Stimulated activated CD4-positive, alpha-beta T cell treated with anti-CD3 and anti-CD28 coated beads, Interleukin-2, amount 100 ng/mL, for 4 hours (primary cell): ENCODE measurements around the gene MREG.
"Not testable (repeated sequence)": the region's sequence is repeated elsewhere in the genome, so short reads cannot be mapped to it uniquely, and the experiment has no call there.

Experiments used
- DNase-seq: peaks from one replicate; pipeline ENCODE4 v3.0.0-alpha.2; 2020; ENCODE audit warnings: low read depth

The MREG gene

DNA sequence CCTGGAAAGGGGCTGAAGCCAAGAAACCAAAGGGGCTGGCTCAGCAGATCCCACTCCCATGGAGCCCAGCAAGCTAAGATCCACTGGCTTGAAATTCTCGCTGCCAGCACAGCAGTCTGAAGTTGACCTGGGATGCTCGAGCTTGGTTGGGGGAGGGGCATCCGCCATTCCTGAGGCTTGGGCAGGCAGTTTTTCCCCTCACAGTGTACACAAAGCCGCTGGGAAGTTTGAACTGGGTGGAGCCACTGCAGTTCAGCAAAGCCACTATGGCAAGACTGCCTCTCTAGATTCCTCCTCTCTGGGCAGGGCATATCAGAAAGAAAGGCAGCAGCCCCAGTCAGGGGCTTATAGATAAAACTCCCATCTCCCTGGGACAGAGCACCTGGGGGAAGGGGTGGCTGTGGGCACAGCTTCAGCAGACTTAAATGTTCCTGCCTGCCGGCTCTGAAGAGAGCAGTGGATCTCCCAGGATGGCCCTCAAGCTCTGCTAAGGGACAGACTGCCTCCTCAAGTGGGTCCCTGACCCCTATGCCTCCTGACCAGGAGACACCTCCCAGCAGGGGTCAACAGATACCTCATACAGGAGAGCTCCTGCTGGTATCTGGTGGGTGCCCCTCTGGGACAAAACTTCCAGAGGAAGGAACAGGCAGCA is 24.7 kb downstream of the MREG start:
- not testable (repeated sequence) for DNase-seq

DNA sequence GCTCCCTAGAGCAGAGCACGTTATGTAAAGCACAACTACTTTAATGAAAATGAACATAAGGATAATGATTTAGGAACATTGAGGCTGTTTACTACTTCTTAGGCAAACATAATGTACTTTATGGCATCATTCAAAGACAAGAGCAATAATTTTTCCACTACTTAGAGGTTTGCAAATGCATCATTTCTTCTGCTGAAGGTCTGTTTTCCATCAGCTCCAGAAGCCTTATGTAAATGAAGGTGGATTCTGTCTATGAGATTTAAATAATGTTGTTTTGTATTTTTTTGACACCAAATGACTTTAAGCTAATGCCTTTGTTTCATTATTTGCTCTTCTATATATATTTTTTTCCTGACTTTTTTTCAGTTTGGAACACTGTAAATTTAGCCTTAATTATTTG is 28.1 kb downstream of the MREG start:
- DNase-seq, result no peak

DNA sequence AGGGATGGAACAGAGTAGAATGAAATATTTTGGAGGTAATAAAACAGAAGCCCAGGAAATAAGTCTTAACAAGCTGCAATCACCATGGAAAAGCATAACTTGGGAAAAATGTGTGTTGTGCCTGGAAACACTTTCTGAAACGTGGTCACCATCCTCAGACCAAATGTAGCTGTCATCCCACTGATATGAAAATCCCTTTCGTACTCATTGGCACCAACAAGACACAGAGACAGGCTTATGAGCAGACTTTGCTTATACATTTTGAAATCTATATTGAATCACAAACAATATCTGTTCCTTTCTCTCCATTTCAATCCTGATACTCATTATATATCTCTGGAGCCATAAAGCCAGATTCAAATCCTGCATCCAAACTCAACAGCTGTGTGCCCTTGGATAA is 28.7 kb downstream of the MREG start:
- DNase-seq, result no peak

DNA sequence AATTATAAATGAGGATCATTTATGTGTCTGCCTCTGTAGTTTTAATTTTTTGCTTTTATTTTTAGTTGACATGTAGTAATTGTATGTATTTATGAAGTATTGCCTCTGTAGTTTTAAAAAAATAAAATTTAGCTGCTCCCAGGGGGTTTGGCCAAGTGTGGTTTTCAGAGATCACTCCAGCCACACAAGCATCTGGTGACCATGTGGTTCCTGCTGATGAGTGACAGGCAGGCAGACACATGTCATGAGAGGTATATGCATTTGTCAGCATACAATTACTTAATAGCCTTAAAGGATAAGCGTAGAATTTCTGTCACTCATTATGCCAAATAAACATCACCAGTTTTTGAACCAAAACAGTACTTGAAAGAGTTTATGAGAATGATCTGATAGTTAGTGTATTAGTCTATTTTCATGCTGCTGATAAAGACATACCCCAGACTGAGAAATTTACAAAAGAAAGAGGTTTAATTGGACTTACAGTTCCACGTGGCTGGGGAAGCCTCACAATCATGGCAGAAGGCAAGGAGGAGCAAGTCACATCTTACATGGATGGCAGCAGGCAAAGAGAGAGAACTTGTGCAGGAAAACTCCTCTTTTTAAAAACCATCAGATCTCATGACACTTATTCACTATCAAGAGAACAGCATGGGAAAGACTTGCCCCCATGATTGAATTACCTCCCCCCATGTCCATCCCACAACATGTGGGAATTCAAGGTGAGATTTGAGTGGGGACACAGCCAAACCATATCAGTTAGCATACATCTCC is 29.6 kb downstream of the MREG start:
- DNase-seq, result no peak

DNA sequence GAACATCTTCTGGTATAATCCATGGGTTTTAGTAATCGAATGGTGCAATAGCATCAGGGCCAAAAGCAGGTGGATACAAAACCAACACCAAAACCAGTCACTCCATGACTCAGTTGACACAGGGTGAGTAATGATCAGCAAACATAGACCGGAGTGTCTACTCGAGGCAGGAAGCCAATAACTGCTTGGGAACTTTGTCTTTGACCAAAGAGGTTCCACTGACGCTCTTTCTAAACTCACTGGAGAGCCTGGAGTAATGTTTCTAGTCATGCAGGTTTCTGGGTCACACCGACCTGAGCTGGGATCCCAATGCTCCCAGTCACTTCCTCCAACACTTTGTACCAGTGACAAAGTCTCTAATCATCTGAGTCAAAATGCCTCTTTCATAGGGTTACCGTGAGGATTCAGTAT is 30.9 kb downstream of the MREG start:
- DNase-seq, result no peak

DNA sequence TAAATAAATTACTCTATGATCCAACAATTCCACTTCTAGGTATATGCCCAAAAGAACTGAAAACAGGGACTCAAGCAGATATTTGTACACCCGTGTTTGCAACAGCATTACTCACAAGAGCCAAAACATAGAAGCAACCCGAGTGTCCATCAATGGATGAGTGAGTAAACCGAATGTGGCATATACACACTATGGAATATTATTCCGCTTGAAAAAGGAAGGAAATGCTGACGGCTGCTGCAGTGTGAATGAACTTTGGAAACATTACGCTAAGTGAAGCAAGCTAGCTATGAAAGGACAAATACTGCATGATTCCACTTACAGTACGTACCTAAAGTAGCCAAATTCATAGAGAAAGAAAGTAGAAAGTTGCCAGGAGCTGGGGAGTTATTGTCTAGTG is 32.2 kb downstream of the MREG start:
- no peak for DNase-seq

DNA sequence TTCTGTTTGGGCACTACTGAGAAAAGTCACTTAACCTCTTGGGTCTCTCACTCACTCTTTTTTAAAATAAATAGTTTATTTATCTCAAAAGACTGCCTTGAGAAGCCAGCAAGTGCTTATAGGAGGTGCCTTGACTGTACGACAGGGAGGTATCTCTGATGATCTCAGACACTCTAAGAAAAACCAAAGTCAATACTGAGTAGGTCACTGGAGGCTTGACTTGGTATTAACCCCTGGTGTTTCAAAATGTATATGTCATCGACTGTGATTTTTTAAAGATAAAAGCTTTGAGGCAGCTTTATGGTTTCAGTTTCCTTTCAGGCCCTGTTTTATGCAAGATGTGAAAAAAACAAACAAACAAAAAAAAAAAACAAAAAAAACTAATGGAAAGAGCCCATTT is 33.7 kb downstream of the MREG start:
- DNase-seq, result no peak

DNA sequence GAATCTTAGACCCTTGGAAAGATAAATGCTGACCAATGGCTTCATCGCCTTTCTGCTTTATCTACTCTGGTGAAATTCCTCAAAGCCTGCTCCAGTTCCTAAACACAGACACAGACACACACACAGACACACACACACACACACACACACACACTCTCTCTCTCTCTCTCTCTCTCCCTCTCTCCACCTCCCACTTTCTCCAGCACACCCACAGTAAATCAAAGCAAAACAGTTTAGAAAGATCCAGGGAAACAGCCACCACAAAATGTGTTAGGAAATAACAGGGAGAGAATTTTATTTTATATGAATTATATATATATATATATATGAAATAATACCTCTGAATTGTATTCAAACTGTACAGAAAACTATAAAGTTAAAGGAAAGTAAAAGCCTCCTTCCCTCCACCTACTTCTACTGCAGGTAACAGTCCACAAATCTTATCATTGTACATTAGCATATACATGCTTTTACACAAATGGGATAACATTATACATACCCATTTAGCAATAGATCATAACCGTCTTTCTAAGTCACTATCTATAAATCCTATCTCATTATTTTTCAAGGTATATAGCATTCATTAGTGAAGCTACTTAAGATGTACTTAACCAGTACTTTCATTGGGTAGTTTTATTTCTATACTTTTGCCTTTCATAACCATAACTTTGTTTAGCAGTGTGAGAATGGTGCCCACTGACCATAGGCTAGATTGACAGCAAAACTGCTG is 38.5 kb downstream of the MREG start:
- DNase-seq, result no peak

DNA sequence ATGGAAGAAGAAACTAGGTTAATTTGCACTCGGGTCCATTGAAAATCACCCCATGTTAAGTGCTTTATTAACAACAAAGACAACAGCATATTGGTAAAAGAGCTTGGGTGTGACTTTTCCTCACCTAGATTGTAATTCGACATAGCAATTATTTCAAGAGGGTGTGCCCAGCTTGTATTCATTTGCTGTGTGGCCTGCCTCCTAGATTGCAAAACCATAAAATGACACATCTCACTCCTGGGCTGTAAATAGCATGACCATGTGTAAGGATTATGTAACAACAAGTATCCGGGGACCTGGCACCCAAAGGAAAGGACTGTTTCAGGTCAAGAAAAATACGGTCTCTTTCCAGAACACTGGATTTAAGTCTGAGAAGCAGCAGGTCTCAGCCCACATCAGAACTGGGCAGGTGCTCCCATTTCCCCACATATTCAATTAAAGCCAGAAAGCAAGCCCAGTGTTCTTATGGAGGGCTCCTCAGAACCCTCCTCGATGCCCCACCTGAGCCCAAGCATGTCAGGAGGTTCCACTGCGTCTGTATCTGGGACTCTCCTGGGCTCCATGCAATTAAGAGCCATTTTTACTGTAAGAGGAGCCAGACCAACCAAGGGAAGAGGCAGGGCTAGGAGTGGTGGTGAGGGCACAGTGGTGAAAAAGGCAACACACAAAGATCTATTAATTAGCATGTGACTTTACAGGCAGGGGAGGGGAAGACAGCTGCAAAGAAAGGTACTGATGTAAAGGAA is 39.2 kb downstream of the MREG start:
- DNase-seq, result no peak

DNA sequence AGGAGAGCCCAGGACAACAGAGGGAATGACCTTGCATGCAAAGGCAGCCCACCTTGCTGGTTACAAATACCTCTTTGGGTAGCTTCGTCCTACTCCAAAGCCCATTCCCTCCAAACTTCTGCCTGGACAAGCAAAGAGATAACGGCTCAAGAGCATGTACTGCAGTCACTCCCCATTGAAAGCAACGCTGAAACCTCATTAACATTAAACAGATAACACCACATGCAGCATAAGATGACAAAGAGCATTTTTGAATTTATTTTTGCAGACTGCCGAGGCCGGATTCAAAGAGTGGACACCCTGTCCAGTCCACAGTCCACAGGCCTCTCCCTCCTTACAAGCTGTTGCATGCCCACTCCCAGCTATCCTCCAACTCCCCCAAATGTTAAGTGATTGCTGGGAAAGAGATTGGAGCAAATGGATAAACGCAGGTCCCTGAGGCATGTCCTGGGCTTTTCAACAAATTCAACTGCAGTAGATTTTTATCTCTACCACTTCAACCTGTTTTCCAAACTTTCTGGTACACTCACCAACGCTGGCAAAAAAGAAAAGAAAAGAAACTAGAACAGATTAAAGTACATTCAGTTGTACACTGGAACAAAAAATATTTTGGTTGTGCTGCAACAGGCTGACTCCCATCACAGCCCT is 40.1 kb downstream of the MREG start:
- DNase-seq, result no peak

DNA sequence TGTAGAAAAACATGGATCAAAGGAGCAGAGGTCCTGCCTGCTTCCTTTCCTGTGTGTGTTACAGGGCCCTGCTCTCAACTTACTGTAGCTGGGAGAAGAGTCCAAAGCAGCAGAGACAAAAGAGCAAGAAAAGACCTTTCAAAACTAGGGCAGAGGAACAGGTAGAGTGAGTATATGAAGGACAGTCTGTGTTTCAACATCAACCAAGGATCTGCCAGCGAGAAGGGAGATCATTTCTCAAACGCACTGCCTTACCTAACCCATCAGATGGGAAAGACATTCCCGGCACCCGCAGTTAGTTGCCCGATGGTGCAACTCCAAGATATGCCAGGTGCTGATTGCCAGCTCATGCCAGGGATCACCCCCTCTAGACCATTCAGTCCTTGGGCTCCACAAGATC is 41.7 kb downstream of the MREG start:
- DNase-seq, result no peak

DNA sequence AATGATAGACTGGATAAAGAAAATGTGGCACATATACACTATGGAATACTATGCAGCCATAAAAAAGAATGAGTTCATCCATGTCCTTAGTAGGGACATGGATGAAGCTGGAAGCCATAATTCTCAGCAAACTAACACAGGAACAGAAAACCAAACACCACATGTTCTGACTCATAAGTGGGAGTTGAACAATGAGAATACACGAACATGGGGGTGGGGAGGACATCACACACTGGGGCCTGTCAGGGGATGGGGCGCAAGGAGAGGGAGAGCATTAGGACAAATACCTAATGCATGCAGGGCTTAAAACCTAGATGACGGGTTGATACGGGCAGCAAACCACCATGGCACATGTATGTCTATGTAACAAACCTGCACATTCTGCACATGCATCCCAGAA is 42.5 kb downstream of the MREG start:
- DNase-seq, result not testable (repeated sequence)

DNA sequence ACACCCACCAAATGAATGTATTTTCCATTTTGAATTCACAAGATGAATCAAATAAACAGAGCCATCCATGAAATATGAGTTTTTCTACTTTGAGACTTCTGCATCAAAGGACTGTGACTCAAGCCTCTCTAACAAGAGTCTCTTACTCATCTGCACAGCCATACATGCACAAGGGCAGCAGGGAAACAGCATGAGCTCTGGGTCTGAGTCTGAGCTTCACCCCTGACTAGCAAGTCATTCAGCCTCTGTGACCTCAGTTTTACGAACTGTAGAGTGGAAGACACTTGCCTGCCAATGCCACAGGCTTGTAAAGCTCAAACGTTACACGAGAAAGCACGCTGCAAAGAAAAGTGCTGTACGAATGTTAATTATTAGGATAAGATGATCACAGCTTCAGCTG is 42.9 kb downstream of the MREG start:
- no peak for DNase-seq

DNA sequence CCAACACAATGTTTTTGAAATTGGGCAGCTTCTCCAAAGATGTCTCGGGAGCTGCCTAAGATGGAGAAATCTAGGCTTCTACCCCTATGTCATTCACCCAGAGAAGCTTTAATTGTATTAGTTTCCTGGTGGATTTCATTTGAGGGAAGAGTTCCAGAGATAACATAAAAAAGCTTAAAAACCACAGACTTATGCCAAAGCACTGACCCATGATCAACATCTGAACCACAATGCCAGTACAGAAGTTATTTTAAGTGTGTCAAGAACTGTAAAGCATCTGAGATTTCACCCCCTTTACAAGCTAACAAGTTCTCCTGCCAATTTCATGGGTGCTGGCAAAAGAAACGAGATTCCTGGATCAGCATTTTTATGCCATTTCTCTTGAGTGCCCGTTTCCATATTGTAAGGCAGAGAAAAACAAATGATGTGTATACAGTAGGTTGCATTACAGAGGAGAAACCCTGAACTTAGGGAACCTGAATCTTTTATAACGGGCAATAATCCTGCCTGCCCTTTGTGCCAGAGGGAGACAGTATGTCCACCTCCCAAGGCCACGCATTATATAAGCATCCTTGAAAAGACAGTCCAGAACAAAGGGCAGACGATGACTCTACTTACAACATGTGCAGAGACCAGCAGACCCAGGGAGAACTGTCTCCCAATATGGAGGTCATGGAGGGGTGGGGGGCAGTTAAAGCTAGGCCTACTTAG is 44.1 kb downstream of the MREG start:
- no peak for DNase-seq

DNA sequence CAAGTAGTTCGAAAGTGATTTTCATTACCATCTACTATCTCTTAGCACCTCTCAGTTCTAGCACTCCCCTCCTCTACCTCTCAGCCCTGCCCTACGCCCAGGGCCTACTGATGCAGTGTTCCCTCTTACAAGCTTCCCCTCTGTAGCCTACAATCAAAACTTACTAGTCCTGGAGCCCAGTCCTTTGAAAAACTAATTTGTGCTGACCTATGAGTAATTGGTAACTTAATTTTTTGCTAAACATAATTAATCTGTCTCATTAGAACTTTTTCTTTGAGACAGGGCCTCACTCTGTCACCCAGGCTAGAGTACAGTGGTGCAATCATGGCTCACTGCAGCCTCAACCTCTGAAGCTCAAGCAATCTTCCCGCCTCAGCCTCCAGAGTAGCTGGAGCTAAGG is 44.9 kb downstream of the MREG start:
- no peak for DNase-seq

DNA sequence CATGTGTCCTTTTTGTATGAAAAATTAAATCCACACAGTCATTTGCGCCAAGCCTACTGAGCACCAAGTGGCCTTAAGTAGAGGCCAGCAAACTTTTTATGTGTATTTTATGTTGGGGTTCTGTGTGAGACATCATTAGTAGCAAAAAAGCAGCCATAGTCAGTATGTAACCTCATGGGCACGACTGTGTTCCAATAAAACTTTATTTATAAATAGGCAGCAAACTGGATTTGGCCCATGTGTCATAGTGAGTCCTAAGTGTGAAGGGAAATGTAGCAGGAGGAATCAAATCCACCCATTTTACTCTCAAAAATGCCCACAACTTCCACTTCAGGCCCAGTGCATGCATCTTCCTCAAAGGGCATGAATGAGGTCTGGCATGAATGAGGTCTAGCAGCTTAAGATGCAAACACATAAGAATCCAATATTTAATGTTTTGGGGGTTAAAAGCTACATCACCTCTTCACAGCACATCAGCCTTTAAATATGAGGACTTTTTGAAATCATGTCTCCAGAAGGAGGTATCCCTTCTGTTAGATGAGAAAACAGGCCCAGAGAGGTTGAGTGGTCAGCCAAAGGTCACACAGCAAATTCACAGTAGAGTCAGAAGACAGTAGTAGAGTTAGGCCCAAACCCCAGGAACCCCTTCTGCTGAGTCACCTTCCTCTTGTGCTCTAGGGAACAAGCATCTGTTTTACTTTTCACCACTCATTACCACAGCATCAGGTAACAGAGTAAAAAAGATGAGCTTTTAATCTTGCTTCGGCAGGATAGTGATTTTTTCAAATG is 45.6 kb downstream of the MREG start:
- DNase-seq, result no peak

DNA sequence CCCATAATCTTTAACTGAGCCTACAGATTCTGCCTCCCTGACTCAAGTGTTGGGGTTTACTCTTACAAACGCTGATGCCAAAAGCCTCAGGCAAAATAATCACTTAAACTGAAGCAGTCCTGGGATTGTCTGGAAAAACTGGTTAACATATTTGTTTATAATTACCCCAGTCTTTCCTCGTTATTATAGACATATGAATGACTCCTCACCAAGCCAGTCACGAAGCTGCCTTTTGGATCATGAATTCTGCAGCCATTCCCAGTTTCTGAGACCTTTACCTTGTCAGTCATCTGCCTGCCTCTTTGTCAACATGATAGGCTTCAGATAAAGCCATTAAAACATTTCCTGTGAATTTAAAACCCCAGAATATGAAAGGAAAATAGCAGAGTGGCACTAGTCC is 46.4 kb downstream of the MREG start:
- no peak for DNase-seq

DNA sequence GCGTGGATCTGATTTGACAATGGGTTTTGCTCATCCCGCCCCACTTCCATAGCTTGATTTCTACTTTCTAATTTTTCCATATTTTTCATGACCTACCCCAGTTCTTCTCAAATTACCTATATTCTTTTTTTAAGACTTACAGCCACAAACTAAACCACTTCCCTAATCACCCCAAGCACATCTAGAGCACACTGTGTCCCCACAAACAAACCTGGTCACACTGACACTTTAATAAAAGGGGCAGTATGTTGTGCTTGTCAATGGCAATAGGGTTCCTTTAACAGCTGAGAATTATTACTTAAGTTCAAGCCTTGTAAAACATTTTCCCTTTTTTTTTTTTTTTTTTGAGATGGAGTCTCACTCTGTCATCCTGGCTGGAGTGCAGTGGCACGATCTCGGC is 47.1 kb downstream of the MREG start:
- no peak for DNase-seq

DNA sequence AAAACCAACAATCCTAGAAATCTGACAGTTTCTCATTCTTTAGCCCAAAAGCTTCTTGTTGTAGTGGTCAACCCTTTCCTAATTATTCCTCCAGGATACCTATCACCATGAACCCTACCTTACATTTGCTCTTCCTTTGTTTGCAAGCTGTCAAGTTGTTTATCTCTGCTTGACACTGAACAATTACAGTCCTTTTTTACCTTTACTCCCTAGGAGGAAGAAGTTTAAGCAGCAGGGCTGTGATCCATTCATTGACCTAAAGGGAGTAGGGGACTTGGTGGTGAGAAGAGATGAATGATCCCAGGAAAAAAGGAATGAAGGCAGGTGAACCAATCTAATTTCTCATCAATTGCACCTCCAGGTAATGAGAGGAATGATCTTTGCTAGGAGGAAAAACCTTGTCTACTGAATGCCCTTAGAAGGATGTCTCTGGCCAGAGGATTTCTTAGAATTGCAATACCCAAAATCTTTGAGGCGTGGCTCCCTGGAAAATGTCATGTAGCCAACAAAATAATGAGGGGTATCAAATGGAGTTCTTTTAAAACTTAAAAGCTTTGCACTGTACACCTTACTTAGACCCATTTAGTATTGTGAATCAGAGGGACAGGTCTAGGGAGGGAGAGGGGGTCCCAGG is 47.7 kb downstream of the MREG start:
- DNase-seq, result no peak

DNA sequence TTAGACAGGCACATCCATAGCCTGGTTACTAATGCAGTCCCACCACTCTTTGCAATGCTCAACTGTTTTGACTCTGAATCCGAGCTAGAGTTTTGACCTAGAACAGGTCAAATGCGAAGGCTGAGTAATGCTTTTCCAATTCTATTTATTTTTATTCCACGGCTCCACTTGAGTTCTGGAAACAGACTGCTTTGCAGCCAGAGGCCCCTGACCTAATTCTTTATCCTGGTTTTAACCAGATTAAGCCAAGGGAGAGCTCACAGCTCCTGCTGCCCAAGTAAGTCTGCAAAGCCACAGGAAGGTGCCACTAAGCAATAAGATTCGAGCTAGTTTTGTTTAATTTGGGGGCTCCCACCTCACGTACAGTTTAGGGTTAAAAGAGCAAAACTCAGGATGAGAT is 51.4 kb downstream of the MREG start:
- no peak for DNase-seq
